Thyroid gland (tissue), 4 donors: ENCODE measurements around the gene TMED8.
"Not testable (repeated sequence)": the region's sequence is repeated elsewhere in the genome, so short reads cannot be mapped to it uniquely, and the experiment has no call there.

Experiments
- CTCF ChIP-seq, 6 experiments: fragments of 200-600 bp in 3 of 6; fragments of 450-650 bp in 3 of 6; sonication (generic) in 3 of 6; IDR thresholded peaks; one replicate each; pipeline ENCODE4 v1.5.1; 2016 to 2019; ENCODE audit warnings: antibody characterized with exemption in 6 of 6, mild to moderate bottlenecking in 2 of 6, inconsistent platforms in 1 of 6, moderate library complexity in 1 of 6
- POLR2A ChIP-seq, 2 donors: fragments of 450-650 bp; IDR thresholded peaks; one replicate each; pipeline ENCODE4 v1.6.1; 2017; ENCODE audit warnings: antibody characterized with exemption in 2 of 2, mild to moderate bottlenecking in 2 of 2, moderate library complexity in 1 of 2

GRCh38 chr14:77415403-77416030 is 38.6 kb upstream of the TMED8 start:
- not testable (repeated sequence) for TF ChIP-seq POLR2A, CTCF (IDR thresholded peaks at IDR 0.05)
